Measurements from ENCODE around the gene FAM111A.

Gene FAM111A

DNA sequence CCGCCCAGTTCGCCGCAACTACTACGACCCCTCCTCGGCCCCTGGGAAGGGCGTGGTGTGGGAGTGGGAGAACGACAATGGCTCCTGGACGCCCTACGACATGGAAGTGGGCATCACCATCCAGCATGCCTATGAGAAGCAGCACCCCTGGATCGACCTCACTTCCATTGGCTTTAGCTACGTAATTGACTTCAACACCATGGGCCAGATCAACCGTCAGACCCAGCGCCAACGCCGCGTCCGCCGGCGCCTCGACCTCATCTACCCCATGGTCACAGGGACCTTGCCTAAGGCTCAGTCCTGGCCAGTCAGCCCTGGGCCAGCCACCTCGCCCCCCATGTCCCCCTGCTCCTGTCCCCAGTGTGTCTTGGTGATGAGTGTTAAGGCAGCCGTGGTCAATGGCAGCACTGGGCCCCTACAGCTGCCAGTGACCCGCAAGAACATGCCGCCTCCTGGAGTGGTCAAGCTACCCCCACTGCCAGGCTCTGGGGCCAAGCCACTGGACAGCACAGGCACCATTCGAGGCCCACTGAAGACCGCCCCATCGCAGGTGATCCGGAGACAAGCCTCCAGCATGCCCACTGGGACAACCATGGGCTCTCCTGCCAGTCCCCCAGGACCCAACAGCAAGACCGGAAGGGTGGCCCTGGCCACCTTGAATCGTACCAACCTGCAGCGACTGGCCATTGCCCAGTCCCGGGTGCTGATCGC is 39.2 kb downstream of the FAM111A start:
- DNase-seq: no peak

DNA sequence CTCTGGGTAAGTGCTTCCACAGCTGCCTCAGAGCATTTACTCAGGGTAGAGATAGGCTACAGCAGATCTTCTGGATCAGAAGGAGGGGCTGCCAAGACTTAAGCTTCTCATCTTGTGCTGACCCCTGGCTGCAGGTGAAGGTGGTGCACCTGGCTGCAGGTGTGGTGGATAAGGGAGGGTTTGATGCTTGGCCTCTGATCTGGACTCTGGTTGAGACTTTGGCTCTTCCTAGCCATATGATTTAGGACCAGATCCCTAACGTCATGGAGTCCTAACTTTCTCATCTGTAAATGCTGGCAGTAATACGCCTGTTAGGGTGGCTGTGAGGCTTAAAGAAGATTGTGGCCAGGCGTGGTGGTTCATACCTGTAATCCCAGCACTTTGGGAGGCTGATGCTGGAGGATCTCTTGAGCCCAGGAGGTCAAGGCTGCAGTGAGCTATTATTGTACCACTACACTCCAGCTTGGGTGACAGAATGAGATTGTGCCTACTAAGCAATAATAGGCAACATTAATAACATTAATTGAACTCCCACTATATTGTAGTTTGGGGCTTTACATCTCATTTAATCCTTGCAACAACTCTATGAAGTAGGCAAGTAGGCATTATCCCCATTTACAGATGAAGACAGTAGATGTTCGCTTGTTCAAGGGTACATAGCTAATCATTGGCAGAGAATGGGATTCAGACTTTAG is 39.9 kb downstream of the FAM111A start:
- no peak for DNase-seq

- no peak for DNase-seq
Measured at GRCh38 chr11:59183771-59184170, 41.1 kb downstream of the FAM111A start.

- DNase-seq: no peak
Measured at GRCh38 chr11:59184691-59185339, 42.2 kb downstream of the FAM111A start.

DNA sequence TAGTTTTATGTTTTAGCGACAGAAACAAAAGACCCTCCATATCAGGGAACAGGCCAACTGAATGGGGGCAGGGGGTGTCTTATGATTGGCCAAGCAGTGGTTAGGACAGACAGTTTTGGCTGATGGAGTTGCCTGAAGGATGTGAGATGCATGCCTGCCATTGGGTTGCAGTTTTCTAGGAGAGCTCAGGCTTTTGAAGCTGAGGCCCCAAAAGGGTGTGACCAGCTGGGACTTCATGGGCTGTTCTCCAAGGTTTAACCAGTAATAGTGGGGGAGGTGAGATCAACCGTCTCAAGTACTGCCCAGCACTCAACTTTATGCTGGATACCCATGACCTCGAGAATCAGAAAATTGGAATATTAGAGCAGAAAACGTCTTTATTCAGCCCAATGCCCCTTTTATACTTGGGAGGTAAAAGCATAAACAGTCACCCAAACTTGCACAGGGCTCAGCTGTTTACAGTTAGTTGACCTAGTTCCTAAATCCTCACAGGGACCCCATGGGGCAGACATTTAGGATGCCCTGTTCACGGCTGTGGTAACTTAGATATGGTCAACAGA is 42.8 kb downstream of the FAM111A start:
- no peak for DNase-seq

GRCh38 chr11:59186130-59186594 is 43.5 kb downstream of the FAM111A start:
- no peak for DNase-seq

GRCh38 chr11:59187035-59187434 is 44.4 kb downstream of the FAM111A start:
- no peak for DNase-seq

- DNase-seq: no peak
Measured at GRCh38 chr11:59187587-59187986, 44.9 kb downstream of the FAM111A start.

DNA sequence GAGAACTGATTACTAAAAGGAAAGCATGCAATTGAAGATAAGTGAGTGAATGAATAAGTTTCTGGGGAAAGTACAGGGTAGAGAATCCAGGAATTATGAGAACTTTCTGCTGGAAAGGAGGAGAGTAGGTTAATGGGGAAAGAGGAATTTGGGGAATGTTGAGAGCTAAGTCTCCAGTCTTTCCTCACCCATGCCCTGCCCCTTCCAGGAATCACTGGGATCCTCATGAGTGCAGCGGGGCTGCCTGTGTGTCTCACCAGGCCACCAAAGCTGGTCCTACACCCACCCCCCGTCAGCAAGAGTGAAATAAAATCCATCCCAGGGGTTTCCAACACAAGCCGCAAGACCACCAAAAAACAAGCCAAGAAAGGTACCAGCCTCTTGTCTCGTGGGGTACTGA is 46.3 kb downstream of the FAM111A start:
- DNase-seq: no peak

- no peak for DNase-seq
Measured at GRCh38 chr11:59189986-59190385, 47.3 kb downstream of the FAM111A start.

GRCh38 chr11:59191095-59191494 is 48.4 kb downstream of the FAM111A start:
- DNase-seq: no peak

DNA sequence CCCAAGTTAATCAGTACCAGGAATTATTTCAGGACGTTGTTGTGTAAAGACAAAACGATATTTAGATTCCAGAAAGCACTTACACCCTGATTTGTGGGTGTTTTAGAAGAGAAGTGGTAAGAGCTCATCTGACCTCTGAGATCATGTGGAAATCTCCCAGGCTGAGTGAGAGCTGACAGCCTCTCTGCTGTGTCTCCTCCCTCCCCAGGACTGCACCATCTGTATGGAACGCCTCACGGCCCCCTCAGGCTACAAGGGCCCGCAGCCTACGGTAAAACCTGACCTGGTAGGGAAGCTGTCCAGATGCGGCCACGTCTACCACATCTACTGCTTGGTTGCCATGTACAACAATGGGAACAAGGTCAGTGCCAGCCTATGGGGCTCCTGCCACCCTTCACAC is 49.2 kb downstream of the FAM111A start:
- DNase-seq: no peak

- DNase-seq: no peak
Measured at GRCh38 chr11:59192446-59193020, 49.9 kb downstream of the FAM111A start.

DNA sequence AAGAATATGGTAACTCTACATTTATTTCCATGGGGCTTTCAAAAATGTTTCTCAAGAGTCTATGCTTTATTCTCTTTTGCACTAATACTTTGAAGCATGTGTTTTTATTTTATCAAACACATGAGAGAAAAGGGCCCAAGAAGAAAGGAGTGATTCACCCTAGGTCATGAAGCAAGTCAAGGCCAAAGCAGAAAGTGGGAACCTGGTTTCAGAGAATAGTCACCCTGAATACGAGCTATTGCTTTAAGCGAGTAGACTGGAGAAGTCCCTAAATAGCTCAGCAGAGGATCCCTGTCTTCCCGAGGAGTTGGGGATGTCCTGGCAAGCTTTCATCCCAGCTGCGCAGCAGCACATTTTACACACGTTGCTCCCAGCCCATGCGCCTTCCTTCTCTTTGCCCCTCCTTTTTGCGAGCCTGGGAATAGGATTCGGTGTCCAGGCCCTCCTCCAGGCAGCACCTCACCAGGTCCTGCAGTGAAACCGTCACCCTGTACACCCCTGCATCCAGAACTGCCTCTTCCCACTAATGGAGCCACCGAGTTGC is 51.0 kb downstream of the FAM111A start:
- no peak for DNase-seq

- no peak for DNase-seq
Measured at GRCh38 chr11:59195586-59195985, 52.9 kb downstream of the FAM111A start.

- no peak for DNase-seq
Measured at GRCh38 chr11:59196777-59197176, 54.1 kb downstream of the FAM111A start.

- no peak for DNase-seq
Measured at GRCh38 chr11:59197991-59198390, 55.3 kb downstream of the FAM111A start.

GRCh38 chr11:59198726-59199125 is 56.1 kb downstream of the FAM111A start:
- no peak for DNase-seq

DNA sequence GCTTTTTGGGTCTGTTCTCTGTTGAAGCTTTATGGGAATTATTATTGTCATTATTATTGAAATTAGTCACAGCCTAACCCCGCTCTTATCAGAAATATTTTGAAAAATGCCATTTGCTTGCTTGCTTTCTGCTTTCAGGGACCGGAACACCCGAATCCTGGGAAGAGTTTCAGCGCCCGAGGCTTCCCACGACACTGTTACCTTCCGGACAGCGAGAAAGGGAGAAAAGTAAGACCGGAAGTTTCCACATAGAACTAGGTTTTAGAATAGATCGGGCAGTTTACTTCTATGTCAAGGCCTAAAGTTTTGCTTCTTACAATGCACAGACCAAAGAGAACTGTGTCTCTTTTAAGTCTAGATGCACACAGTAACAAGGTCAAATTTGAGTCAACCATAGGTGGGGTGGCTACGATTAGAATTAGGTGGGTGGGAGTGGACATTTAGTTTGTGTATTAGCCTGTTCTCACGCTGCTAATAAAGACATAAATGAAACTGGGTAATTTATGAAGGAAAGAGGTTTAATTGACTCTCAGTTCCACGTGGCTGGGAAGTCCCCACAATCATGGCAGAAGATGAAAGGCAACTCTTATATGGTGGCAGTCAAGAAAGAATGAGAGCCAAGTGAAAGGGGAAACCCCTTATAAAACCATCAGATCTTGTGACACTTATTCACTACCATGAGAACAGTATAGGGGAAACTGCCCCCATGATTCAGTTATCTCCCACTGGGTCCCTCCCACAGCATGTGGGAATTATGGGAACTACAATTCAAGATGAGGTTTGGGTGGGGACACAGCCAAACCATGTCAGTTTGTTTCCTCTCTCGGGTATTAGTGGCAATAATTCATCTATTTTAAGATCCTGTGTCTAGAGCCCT is 57.1 kb downstream of the FAM111A start:
- DNase-seq: peak; percentile 64

- no peak for DNase-seq
Measured at GRCh38 chr11:59200423-59200746, 57.7 kb downstream of the FAM111A start.

- no peak for DNase-seq
Measured at GRCh38 chr11:59201353-59201752, 58.7 kb downstream of the FAM111A start.
